PFSK-1 (cell line): ENCODE results near the gene SIDT2.

Source experiments
- FOXP2 ChIP-seq: optimal IDR thresholded peaks from 2 replicates; pipeline ENCODE3; 2011; ENCODE audit warnings: borderline replicate concordance, control low read depth, inconsistent platforms; ENCODE audit not compliant: insufficient read depth; ENCODE audit errors: extremely low read length, extremely low read depth
- POLR2AphosphoS5 ChIP-seq: IDR thresholded peaks from 2 replicates; pipeline ENCODE4 v1.6.1; 2012; ENCODE audit warnings: low read depth, mild to moderate bottlenecking, control low read depth, low read length, moderate library complexity
- SIN3A ChIP-seq: IDR thresholded peaks from 2 replicates; pipeline ENCODE4 v1.6.1; 2012; ENCODE audit warnings: mild to moderate bottlenecking, low read length, moderate library complexity, borderline replicate concordance; ENCODE audit not compliant: insufficient read depth
- TAF1 ChIP-seq: IDR thresholded peaks from 2 replicates; pipeline ENCODE4 v1.6.1; 2012; ENCODE audit warnings: low read length, control low read depth, borderline replicate concordance; ENCODE audit not compliant: insufficient read depth
- TF ChIP-seq, protein P1 (sequence below), 2 experiments: IDR thresholded peaks; 2 replicates each; pipeline versions ENCODE4 v1.6.1 to v1.8.0; 2011 to 2012; ENCODE audit warnings: low read depth in 2 of 2, low read length in 2 of 2, control low read depth in 1 of 2, inconsistent platforms in 1 of 2, mild to moderate bottlenecking in 1 of 2, moderate library complexity in 1 of 2; ENCODE audit not compliant: insufficient read depth in 1 of 2

The SIDT2 gene

DNA sequence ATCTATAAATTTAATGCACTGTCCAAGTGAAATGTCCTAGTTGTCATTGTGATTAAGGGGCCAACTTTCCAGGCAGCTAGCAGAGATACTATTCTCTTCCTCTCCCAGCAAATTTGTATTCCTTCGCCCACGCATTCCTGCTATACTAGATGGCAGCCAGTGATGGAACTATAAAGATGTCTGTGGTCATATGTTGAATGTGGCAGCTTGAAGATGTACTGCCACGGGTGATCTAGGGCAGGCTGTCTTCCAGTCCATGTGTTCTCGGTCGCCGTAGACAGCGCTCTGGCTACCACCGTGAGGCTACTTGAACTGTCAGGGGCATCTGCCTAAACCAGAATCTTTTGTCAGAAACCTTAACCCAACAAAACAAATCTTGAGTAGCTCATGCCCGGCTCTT is 8.3 kb upstream of the SIDT2 start:
- TF ChIP-seq TAF1 = no peak
- TF ChIP-seq, protein P1, sequence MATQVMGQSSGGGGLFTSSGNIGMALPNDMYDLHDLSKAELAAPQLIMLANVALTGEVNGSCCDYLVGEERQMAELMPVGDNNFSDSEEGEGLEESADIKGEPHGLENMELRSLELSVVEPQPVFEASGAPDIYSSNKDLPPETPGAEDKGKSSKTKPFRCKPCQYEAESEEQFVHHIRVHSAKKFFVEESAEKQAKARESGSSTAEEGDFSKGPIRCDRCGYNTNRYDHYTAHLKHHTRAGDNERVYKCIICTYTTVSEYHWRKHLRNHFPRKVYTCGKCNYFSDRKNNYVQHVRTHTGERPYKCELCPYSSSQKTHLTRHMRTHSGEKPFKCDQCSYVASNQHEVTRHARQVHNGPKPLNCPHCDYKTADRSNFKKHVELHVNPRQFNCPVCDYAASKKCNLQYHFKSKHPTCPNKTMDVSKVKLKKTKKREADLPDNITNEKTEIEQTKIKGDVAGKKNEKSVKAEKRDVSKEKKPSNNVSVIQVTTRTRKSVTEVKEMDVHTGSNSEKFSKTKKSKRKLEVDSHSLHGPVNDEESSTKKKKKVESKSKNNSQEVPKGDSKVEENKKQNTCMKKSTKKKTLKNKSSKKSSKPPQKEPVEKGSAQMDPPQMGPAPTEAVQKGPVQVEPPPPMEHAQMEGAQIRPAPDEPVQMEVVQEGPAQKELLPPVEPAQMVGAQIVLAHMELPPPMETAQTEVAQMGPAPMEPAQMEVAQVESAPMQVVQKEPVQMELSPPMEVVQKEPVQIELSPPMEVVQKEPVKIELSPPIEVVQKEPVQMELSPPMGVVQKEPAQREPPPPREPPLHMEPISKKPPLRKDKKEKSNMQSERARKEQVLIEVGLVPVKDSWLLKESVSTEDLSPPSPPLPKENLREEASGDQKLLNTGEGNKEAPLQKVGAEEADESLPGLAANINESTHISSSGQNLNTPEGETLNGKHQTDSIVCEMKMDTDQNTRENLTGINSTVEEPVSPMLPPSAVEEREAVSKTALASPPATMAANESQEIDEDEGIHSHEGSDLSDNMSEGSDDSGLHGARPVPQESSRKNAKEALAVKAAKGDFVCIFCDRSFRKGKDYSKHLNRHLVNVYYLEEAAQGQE (IDR thresholded peaks at IDR 0.05; ENCODE audit: insufficient read depth in 1 of 2, low read depth in 2 of 2, low read length in 2 of 2) = no peak
- no peak for TF ChIP-seq POLR2AphosphoS5
- TF ChIP-seq SIN3A = no peak
- no peak for TF ChIP-seq FOXP2

DNA sequence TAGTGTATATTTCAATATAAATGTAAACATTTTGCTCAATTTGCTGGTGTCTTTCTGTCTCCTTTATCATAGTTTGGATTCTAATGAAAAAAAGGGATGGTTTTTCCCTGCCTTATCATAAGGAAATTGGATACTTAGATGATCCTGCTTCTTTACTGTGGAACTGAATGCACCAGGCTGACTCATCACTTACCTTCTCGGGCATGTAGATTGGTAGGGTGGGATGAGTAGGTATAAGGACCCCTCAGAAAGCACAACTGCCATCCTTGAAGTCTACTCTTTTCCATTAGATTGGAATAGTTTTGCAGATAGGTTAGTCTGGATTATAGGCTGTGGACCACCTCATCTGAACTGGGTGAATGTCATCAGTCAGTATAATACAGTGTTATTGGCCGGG is 7.5 kb upstream of the SIDT2 start:
- TF ChIP-seq FOXP2 = no peak

DNA sequence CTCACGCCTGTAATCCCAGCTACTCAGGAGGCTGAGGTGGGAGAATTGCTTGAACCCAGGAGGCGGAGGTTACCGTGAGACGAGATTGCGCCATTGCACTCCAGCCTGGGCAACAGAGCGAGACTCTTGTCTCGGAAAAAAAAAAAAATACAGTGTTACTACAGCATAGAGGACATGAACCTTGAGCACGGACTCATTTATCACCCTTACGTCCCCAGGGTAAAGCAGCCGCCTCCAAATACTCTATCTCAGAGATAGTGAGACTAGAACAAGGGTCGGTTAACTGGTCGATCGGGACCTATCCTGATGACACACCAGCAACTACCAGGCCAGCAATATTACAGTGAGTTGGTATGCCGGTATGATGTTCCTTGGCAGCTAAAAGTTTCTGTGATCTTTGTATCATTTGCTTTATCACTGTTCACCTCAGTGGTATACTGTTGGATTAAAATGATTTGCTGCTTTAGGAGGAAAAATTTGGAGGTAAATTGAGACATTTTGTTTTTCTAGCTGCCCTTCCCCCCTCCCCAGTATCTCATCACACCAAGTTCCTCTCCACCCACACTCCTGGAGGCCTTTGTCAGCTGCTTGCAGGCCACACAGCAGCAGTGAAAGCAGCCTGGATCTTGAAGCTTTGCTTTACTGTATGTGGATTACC is 7.0 kb upstream of the SIDT2 start:
- no peak for TF ChIP-seq SIN3A
- TF ChIP-seq POLR2AphosphoS5 = peak; percentile 30; the same call in 1 of the 2 replicates

DNA sequence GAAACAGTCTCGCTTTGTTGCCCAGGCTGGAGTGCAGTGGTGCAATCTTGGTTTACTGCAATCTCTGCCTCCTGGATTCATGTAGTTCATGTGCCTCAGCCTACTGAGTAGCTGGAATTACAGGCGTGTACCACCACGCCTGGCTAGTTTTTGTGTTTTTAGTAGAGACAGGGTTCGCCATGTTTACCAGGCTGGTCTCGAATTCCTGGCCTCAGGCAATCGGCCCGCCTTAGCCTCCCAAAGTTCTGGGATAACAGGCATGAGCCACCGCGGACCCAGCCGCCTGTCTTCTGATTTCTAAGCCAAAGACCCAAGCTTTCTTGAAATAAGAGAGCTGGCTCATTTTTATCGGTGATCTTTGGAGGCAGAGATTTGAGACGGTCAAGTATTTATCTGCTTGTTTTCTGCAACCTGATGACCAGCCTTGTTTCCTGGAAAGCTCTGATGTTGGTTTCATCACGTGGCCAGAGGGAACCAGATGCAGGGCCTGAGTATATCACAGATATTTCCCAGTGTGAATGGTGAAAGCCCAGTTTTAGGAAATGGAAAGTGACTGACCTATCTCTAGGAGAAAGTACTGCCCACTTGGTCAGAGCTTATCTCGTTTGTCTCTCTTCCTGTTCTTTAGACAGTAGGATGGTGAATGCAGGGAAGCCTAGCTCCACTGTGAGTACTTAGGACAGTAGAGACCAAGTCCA is 5.7 kb upstream of the SIDT2 start:
- TF ChIP-seq, protein P1 (IDR thresholded peaks at IDR 0.05; ENCODE audit: insufficient read depth in 1 of 2, low read depth in 2 of 2, low read length in 2 of 2) = no peak
- TF ChIP-seq TAF1 = no peak
- TF ChIP-seq FOXP2 = no peak
- no peak for TF ChIP-seq POLR2AphosphoS5
- no peak for TF ChIP-seq SIN3A

DNA sequence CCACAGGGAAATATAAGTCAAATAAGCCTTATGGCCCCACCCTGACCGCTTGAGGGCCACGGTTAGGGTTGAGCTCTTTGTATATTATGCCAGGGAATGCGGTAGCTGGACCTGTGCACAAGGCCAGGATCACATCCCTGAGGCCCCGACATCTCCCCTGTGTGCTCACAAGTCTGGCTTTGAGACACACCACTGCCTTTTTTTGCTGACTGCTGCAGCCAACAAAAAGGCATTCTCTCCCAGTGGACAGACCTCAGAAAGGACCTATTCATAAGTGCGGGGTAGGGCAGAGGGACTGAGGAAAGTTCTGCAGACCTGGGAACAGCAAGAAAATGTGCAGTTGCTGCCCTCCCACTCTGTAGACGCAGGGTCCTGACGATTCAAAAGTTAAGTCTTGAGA is 3.4 kb upstream of the SIDT2 start:
- TF ChIP-seq POLR2AphosphoS5 = no peak
- TF ChIP-seq FOXP2 = no peak
- TF ChIP-seq, protein P1 (IDR thresholded peaks at IDR 0.05; ENCODE audit: insufficient read depth in 1 of 2, low read depth in 2 of 2, low read length in 2 of 2) = no peak
- TF ChIP-seq TAF1 = no peak
- TF ChIP-seq SIN3A = no peak

DNA sequence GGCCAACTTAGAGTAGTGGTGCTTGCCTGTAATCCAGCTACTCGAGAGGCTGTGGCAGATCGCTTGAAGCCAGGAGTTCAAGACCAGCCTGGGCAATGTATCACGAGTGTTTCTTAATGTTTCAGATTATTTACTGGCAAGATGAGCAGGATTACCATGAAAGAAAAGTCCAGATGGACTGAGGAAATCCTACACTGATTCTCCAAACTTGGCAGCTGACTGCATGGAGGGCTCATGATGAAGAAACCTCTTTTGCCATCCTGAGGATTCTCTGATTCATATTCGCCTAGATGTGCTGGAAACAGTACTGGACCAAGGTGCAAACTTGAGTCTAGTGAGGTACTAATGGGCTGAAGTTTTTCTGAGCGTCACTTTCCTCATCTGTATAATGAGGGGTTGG is 2.8 kb upstream of the SIDT2 start:
- TF ChIP-seq, protein P1 (IDR thresholded peaks at IDR 0.05; ENCODE audit: insufficient read depth in 1 of 2, low read depth in 2 of 2, low read length in 2 of 2) = no peak
- TF ChIP-seq SIN3A = no peak
- TF ChIP-seq FOXP2 = no peak
- no peak for TF ChIP-seq TAF1
- TF ChIP-seq POLR2AphosphoS5 = no peak
